DND-41 (cell line): ENCODE results near the gene LRRC74B.

Experiments
- CTCF ChIP-seq: IDR thresholded peaks from 2 replicates; pipeline ENCODE4 v1.5.1; 2012; ENCODE audit warnings: borderline replicate concordance, low read length, moderate library complexity, mild to moderate bottlenecking; ENCODE audit not compliant: poor library complexity, severe bottlenecking; ENCODE audit errors: extremely low read depth
- EZH2 ChIP-seq: IDR thresholded peaks from 3 replicates; pipeline ENCODE4 v1.6.1; 2012; ENCODE audit warnings: borderline replicate concordance, low read depth, mild to moderate bottlenecking, moderate library complexity, low read length, inconsistent platforms; ENCODE audit not compliant: severe bottlenecking

- TF ChIP-seq CTCF (no peak), EZH2 (no peak)
Measured at GRCh38 chr22:21010426-21011113, 35.2 kb upstream of the LRRC74B start.
